Neural crest cell (in vitro differentiated cells): ENCODE data around the gene MYOZ1. TPM values are rescaled to one million over a fixed set of nuclear protein-coding genes. Genes with fewer than 3 reads are reported as not detected.
"Not testable (repeated sequence)": the region's sequence is repeated elsewhere in the genome, so short reads cannot be mapped to it uniquely, and the experiment has no call there.

Source experiments
- DNase-seq: peaks from one replicate; pipeline ENCODE4 v3.0.0; 2021; ENCODE audit warnings: low read depth, mixed read lengths, low spot score
- H3K27ac Mint-ChIP-seq: one replicate; pipeline ENCODE4 v1.8.0; 2021; ENCODE audit warnings: mild to moderate bottlenecking, mixed read lengths; ENCODE audit not compliant: unreplicated experiment
- H3K27me3 Mint-ChIP-seq: 2 replicates; pipeline ENCODE4 v1.8.0; 2021; ENCODE audit warnings: low read depth, mild to moderate bottlenecking, mixed read lengths
- H3K36me3 Mint-ChIP-seq: 2 replicates; pipeline ENCODE4 v1.8.0; 2021; ENCODE audit warnings: low read depth, mild to moderate bottlenecking, mixed read lengths
- H3K4me1 Mint-ChIP-seq: 2 replicates; pipeline ENCODE4 v1.8.0; 2021; ENCODE audit warnings: mixed read lengths
- H3K4me3 Mint-ChIP-seq: one replicate; pipeline ENCODE4 v1.8.0; 2021; ENCODE audit warnings: mild to moderate bottlenecking, mixed read lengths
- H3K9me3 Mint-ChIP-seq: 2 replicates; pipeline ENCODE4 v1.8.0; 2021; ENCODE audit warnings: mixed read lengths
- CTCF ChIP-seq: fragments of 200-600 bp; sonication (generic); conservative IDR thresholded peaks from 2 replicates; pipeline ENCODE4 v1.5.0; 2021; ENCODE audit warnings: antibody characterized with exemption, mild to moderate bottlenecking
- long read RNA-seq: library from polyadenylated mRNA; unstranded; transcript quantifications from one replicate; pipeline ENCODE4 v2.0.0, GENCODE V29; 2020
- total RNA-seq: library from RNA; stranded (reverse); gene quantifications from 2 replicates; pipeline ENCODE4 v1.2.1, GENCODE V29; 2021

MYOZ1 gene, protein sequence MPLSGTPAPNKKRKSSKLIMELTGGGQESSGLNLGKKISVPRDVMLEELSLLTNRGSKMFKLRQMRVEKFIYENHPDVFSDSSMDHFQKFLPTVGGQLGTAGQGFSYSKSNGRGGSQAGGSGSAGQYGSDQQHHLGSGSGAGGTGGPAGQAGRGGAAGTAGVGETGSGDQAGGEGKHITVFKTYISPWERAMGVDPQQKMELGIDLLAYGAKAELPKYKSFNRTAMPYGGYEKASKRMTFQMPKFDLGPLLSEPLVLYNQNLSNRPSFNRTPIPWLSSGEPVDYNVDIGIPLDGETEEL
- total RNA-seq = 0.16 and 0.18 TPM in 2 replicates
- long read RNA-seq = 0 reads

- no peak for DNase-seq
- Mint-ChIP-seq H3K4me1 (peaks cover 18% of the 10 kb centered on the region), H3K4me3 (no peak within 1 kb of the TSS), H3K9me3 (no peaks in the 10 kb centered on the region), H3K36me3 (no peaks in the 10 kb centered on the region), H3K27ac (peak within 1 kb of the TSS; percentile 52), H3K27me3 (no peaks in the 10 kb centered on the region)
- no peak for TF ChIP-seq CTCF
Measured at GRCh38 chr10:73641328-73642060, at the start of gene MYOZ1. Gene MYOZ1, minus strand, starts transcription at chr10:73641474. Its CDS starts 1,457 bp downstream, at chr10:73640017.

DNA sequence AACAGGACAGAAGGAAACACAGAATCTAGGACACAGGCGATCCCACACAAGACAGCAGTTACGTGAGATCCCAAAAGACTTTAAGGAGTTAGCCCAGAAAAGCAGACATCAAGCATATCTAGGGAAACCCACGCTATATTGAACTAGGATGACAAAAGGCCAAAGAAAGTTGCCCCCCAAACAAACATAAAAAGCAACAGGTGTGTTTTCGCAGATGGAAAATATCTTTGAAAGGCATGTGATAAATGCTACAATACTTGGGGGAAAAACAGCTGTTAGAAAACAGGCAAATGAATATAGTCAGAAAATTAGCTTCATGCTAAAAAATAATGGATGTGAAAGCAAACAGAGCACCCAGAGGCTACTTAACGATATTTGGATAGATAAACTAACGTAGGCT, 49.5 kb upstream of the MYOZ1 start:
- not testable (repeated sequence) for H3K4me3 Mint-ChIP-seq, DNase-seq, H3K9me3 Mint-ChIP-seq, H3K27ac Mint-ChIP-seq, H3K4me1 Mint-ChIP-seq, H3K36me3 Mint-ChIP-seq, H3K27me3 Mint-ChIP-seq

- H3K4me1 Mint-ChIP-seq, H3K36me3 Mint-ChIP-seq, H3K9me3 Mint-ChIP-seq, H3K27me3 Mint-ChIP-seq, DNase-seq, H3K27ac Mint-ChIP-seq, H3K4me3 Mint-ChIP-seq: not testable (repeated sequence)
Measured at GRCh38 chr10:73689596-73689995, 48.3 kb upstream of the MYOZ1 start.

DNA sequence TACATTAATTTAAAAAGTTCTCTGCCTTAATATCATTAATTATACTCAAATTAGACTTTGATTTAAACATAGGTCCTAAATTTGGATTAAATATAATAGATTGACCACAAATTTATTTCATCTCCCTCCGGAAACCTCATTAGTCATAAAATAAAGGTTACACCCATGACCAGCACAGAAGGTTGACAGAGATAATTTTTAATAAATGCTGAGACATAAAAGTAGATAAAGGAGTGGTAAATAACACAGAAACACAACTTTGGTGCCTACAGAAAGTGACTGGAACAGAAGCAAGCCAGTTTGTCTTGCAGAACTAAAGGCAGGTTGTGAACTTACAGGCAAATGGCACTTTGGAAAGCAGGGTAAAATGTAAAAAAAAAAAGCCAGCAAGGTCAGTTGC, 46.4 kb upstream of the MYOZ1 start:
- not testable (repeated sequence) for DNase-seq

DNA sequence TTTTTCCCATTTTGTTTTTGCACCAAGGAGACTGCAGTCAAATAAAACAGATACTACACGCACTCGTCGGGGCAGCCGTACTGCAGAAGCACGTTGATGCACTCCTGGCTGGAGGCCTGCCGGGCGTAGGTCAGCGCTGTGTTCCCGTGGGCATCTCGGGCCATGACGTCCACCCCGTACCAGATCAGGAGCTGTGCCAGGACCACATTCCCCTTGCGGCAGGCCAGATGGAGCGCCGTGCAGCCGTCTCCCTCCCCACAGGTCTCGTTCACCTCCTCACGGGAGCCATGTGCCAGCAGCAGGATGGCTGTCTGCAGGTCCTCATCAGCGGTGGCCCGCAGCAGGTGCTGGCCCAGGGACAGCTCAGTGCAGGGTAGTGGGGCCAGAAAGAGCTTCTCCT, 33.3 kb upstream of the MYOZ1 start:
- not testable (repeated sequence) for H3K27me3 Mint-ChIP-seq, H3K36me3 Mint-ChIP-seq, H3K9me3 Mint-ChIP-seq, H3K4me3 Mint-ChIP-seq, H3K27ac Mint-ChIP-seq, DNase-seq, H3K4me1 Mint-ChIP-seq

More for the DNA sequence above, 46.4 kb upstream of the MYOZ1 start:
- H3K27ac Mint-ChIP-seq, H3K4me1 Mint-ChIP-seq, H3K4me3 Mint-ChIP-seq, H3K36me3 Mint-ChIP-seq, H3K9me3 Mint-ChIP-seq, H3K27me3 Mint-ChIP-seq: not testable (repeated sequence)

DNA sequence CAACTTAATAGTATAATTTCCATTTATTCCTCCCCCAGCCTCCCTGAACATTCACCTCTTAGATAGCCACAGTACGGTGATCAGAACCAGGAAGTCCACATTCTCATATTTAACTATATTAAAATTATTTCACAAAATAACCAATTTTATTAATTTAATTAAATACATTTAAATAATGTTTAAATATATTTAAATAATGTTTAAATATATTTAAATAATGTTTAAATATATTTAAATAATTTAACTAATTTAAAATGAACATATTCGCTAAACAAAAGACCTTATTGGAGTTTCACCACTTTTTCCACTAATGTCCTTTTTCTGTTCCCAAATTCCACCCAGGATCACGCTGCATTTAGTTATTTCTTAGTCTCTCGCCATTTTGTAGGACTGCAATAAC, 27.1 kb upstream of the MYOZ1 start:
- not testable (repeated sequence) for H3K4me3 Mint-ChIP-seq, H3K4me1 Mint-ChIP-seq

DNA sequence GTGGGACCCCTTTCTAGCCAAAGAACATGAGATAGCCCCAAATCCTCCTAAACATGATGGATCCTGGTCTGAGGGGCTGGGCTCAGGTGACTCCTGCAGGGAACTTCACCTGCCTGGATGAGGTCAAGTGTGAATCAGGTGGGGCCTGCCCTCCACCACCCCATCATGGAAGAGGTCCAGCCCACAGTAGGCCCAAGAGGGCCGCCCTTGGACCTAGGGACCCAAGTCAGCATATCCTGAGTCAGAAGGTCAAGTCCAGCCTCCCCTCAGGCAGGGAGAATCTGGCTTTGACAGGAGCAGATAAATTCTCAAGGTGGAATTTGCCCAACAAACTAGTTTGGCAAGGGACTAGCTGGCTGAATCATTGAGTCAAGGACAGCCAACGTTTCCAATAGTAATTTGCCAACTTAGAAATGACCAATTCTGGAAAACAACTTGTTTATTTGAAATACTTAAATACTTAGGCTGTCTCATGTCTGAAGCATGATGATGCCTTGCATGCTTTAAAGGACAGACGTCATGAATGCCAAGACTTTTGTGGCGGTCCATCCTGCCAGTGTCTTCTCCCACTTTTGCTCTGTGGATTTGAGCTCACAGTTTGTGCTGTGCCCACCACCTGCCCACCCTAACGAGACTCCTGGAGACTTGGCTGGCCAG, 25.0 kb upstream of the MYOZ1 start:
- H3K27ac Mint-ChIP-seq, H3K4me1 Mint-ChIP-seq, H3K9me3 Mint-ChIP-seq: not testable (repeated sequence)

More for the DNA sequence above, 27.1 kb upstream of the MYOZ1 start:
- not testable (repeated sequence) for H3K36me3 Mint-ChIP-seq, H3K27me3 Mint-ChIP-seq, DNase-seq, H3K27ac Mint-ChIP-seq, H3K9me3 Mint-ChIP-seq

GRCh38 chr10:73665581-73665980, 24.3 kb upstream of the MYOZ1 start:
- H3K4me1 Mint-ChIP-seq, DNase-seq, H3K9me3 Mint-ChIP-seq, H3K36me3 Mint-ChIP-seq, H3K27ac Mint-ChIP-seq, H3K4me3 Mint-ChIP-seq, H3K27me3 Mint-ChIP-seq: not testable (repeated sequence)

More for the DNA sequence above, 25.0 kb upstream of the MYOZ1 start:
- H3K27me3 Mint-ChIP-seq, H3K4me3 Mint-ChIP-seq, H3K36me3 Mint-ChIP-seq, DNase-seq: not testable (repeated sequence)

- H3K27me3 Mint-ChIP-seq, H3K9me3 Mint-ChIP-seq, H3K4me1 Mint-ChIP-seq, DNase-seq, H3K27ac Mint-ChIP-seq, H3K36me3 Mint-ChIP-seq, H3K4me3 Mint-ChIP-seq: not testable (repeated sequence)
Measured at GRCh38 chr10:73664156-73665040, 23.1 kb upstream of the MYOZ1 start.

DNA sequence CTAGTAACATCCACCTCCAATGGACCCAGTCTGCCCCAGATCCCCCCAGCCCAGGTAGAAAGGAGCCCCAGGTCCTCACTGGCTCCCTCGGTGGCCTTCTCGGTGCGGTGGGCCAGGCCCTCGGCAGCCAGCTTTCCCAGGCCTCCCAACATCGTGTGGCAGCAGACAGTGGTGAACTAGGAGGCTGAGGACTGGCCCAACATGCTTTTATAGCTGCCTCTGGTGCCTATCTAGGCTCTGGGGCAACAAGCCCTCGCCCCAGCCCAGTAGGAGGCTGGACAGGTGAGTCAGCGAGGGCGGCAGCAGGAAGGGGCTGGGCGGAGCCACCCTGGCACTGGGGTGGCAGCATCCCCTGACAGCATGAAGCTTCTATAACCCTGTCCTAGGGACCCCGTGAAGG, 22.3 kb upstream of the MYOZ1 start:
- not testable (repeated sequence) for H3K27ac Mint-ChIP-seq, H3K27me3 Mint-ChIP-seq, H3K4me3 Mint-ChIP-seq, H3K9me3 Mint-ChIP-seq, DNase-seq, H3K4me1 Mint-ChIP-seq, H3K36me3 Mint-ChIP-seq

- not testable (repeated sequence) for DNase-seq, H3K27ac Mint-ChIP-seq, H3K36me3 Mint-ChIP-seq, H3K9me3 Mint-ChIP-seq, H3K4me1 Mint-ChIP-seq, H3K4me3 Mint-ChIP-seq, H3K27me3 Mint-ChIP-seq
Measured at GRCh38 chr10:73662705-73663104, 21.4 kb upstream of the MYOZ1 start.
